GM04503 (cell line): Measurements from ENCODE around the gene COL17A1.

ENCODE experiments used
- DNase-seq: peaks from one replicate; pipeline ENCODE4 v3.0.0-alpha.2; 2012; ENCODE audit warnings: low read depth

The COL17A1 gene

DNA sequence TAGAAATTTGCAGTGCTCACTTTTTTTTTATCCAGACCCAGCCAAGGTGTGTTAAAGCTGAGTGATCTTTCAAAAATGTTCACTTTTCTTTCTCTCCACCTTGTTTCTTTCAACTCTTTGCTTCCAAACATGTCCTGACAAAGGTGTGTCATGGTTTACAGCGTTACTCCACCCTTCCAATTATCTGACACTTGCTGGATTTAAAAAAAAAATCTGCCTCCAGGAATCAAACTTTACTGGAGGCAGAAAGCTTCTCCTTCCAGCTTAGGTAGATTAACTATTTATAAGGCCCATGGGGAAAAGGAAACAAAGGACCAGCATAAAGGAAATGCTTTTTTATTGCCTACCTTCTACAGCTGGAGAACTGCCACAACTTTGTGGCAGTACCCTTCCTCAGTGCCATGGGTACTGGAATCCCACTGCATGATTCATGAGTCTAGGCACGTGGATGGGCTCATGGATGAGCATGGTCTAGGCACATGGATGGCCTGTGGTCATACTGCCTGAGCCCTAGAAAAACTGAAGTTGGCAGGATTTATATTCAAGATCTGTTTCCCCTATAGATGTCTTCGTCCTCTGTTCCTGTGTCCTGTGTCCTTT lies at the start of gene COL17A1:
Gene COL17A1, minus strand, starts transcription at position 80 of the 600 bp plus-strand sequence. CDS start 5,207 bp downstream, outside the sequence.
- DNase-seq = no peak

GRCh38 chr10:104130041-104130440 lies 44.4 kb upstream of the COL17A1 start:
- no peak for DNase-seq

GRCh38 chr10:104128214-104128613 lies 42.5 kb upstream of the COL17A1 start:
- no peak for DNase-seq

DNA sequence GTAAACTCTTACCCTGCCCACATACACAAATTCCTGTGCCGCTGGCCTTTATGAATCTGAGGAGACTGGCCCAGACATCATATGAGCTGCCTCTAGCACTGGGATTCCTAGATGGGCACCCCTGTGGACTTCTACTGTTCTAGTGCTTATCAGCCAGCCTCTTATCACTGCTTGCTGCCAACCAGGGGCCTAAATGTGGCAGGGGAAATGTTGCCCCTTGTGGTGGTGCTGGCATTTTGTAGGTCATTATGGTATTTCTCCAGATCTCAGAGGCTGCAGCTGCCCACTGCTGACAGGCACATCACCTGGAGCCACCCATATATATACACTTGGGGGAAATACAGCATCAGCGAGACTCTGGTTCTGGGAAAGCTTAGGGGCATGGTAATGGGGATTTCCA lies 41.7 kb upstream of the COL17A1 start:
- DNase-seq = no peak

GRCh38 chr10:104123397-104123796 lies 37.7 kb upstream of the COL17A1 start:
- no peak for DNase-seq

GRCh38 chr10:104122225-104123107 lies 36.8 kb upstream of the COL17A1 start:
- DNase-seq = no peak

- DNase-seq = peak; percentile 86
Measured at GRCh38 chr10:104121485-104122224, 36.0 kb upstream of the COL17A1 start, which contains the start of gene SFR1. Gene SFR1, plus strand, starts transcription at chr10:104122171. Its CDS starts 13 bp downstream, at chr10:104122184.

DNA sequence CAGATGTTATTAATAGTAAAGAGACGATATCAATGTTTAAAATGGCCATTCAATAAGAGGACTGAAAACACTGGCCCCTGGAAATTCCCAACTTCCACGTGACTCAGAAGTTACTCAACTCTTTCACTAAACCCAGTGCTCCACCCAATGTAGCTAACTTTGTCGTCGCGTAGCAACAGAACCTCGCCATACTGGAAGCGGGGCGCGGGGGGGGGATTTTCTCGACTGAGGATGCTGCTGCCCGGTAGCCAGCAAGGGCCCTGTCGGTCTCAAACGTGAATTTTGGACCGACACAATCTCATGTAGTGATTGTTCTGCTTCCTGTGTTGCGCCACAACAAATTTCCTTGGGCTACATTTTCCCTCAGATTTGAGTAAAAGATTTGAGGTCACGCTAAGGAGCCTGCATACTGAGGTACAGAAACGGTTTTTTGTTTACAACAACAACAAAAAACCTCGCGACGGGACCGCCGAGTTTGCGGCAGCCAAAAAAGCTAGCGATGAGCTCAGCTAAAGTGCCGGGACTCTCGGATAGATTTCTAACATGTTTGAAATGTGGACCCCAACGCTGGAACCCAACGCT lies 35.3 kb upstream of the COL17A1 start:
- peak; percentile 88 for DNase-seq

DNA sequence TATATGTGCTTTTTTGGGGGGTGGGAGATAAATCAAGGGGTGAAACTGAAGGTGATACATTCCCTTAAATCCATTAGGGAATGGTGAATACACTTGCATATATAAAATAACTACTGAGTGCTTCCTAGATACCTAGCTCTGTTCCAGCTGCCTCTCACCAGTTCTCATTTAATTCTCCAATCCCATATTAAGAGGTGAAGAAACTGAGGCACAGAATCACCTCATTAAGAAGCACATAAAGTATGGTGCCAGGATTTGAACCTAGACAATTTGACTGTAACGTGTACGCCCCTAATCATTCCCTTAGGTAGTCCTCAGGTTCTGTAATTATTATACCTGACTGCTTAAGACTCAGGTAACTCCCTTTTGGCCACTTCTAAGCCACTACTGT lies 34.8 kb upstream of the COL17A1 start:
- DNase-seq = no peak

GRCh38 chr10:104119996-104120395 lies 34.3 kb upstream of the COL17A1 start:
- DNase-seq = no peak

DNA sequence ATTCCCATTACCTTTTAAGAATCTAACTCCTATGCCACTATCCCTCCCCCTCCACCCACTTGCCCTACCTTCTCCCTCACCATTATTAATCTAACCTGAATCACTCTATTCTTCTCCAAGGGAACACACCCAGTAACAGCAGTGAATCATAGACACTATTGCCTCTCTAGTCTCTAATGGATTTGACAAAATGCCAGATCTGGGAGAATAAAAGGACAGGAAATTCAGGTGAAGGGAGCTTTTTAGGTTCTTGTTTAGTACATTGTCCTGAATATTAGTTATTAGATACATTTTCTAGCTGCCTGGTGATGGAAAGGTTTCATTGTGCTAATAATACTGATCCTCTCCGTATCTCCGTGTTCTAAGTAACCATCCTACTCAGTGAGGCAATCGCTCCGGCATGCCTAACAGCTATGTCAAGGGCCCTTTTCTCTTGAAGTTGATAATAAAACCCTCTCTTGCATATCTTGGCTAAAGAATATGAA lies 32.2 kb upstream of the COL17A1 start:
- no peak for DNase-seq

DNA sequence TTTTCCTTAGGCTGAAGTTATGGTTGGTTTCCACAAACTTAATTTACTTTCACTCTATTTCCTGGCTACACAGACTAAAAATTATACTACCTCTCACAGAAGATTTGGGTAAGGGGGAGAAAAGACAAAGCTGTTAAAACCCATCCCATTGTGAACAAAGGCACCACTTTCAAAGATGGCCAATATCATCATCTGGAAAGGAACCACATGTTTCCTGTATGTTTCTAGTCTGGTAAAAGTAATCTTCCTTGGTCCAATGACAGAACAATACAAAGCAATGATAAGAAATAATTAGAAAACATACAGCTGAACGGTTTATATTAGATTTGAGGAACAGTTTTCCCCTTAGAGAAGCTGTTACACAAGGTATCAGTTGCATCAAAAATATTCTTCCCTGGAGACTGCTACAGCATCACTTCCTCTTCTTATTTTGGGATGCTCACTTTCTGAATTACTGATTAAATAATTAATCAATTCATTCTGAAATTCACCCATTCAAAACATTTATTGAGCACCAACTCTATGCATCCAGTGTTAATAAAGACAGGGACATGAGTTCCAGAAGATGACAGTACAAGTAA lies 27.8 kb upstream of the COL17A1 start:
- DNase-seq = no peak

DNA sequence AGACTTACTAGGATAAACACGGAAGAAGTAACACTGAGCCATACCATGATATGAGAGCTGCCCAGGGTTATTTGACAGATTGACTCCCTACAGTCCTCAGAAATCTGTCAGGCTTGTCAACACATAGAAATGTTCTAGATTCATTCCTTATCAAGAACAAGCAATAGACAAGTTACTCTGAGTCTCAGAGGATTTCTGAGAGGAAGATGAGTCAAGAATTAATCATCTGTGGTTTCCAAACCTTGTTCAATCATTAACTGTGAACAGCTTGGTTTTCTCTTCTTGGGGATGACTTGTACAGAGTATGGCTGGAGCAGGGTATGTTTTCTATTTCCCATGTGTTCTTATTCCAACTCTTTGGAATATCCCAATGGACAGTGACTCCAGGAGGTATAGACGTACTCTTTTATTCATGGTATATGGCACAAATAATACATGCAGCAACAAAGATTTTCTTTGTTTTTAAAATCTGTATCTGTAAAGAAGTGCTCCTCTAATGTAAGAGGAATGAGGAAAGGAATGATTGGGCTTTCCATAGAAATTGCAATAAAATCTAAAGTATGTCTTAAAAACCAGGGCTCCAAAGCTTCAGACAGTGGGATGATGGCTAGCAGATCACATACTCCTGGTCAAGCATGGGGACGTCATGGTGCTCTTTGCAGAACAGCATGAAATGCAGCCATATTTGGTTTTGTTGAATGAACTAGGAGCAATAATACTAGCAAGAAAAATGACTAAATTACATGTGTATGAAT lies 24.4 kb upstream of the COL17A1 start:
- DNase-seq = peak; percentile 75

GRCh38 chr10:104104926-104105325 lies 19.2 kb upstream of the COL17A1 start:
- no peak for DNase-seq

- no peak for DNase-seq
Measured at GRCh38 chr10:104104418-104104817, 18.7 kb upstream of the COL17A1 start.

DNA sequence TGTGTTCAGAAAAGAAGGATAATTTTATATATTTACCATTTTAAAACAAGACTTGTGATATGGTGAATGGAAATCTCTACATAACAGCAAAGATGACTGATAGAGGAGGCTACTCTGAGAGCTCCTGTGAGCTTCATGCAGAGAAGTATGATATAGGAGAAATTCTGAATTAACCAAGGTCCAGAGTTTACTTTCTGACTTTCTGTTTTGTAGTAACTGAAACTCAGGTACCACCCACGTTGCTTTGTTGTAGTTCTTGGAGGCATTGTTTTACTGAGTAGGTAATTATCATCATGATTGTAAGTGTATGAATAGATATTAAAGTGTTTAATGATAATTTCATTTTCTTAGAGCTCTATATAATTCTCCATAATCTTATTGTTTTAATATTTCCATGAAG lies 18.3 kb upstream of the COL17A1 start:
- no peak for DNase-seq

DNA sequence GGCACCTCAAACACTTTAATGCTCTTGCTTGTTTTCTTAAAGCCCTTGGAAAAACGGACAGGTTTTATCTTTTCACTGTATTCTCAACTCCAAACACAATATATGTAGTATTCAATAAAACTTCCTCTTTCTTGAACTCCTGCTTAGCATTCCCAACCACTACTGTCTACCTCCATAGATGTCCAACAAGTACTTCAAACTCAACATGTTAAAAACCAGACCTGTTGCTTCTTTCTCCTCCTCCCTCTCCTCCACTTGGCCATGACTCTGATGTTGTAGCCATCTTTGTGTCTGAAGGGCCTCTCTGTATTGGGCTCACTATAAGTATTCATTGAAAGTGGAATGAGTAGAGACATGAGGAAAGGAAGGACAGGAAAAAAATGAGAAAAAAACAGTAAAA lies 16.2 kb upstream of the COL17A1 start:
- no peak for DNase-seq

GRCh38 chr10:104100795-104101194 lies 15.1 kb upstream of the COL17A1 start:
- no peak for DNase-seq

- DNase-seq = no peak
Measured at GRCh38 chr10:104099941-104100340, 14.3 kb upstream of the COL17A1 start.

DNA sequence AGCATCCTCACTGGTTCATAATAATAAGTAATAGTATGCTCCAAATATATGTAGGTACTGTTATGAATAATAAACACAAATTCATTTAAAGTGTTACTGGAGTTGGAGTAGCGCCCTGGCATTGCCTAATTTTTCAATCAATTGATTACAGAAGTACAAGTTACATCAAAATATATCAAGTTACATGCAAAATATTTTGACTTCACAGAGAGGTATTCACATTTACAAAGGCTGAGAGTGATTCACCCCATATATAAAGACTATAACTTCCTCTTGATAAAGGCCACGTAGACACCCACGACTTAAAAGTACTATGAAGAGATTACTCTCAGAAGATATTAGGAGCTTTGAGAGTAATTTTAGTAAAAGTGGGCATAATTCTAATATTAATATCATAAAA lies 13.6 kb upstream of the COL17A1 start:
- DNase-seq = no peak

DNA sequence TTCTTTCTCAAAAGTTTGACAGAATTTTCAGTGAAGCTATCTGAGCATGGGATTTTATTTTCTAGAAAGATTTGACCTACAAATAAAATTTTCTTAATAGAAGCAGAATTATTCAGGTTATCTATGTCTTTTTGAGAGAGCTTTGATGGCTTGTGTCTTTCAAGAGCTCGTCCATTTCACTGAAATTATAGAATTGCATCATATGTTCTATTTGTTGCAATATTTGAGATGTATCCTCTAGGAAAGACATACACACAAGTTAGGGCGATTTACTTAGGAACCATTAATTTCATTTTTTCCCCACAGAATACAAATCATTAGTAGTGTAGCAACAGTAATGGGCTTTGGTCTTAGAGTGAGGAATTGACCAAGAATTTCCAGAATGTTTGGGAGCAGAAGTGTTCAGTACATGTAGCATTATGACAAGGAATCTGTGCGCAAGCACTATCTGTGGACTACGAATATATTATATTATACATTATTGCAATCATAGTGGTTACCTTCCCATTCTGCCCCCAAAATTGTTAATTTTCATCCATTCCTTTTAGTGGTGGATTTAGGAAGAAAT lies 12.8 kb upstream of the COL17A1 start:
- no peak for DNase-seq
